Liver (tissue), 9 donors: ENCODE measurements around the gene TMC1. TPM values are rescaled to one million over a fixed set of nuclear protein-coding genes. Genes with fewer than 3 reads are reported as not detected.

Experiments
- DNase-seq: peaks from one replicate; pipeline ENCODE4 v3.0.0-alpha.2; 2017; ENCODE audit warnings: low spot score
- H3K27ac ChIP-seq, 2 donors: one replicate each; pipeline ENCODE4 v1.7.0; 2013; ENCODE audit warnings: inconsistent platforms in 2 of 2, low read length in 2 of 2, control low read depth in 1 of 2, low read depth in 1 of 2, mild to moderate bottlenecking in 1 of 2
- H3K27me3 ChIP-seq, 4 donors: one replicate each; pipeline versions ENCODE4 v1.6.1 to v1.7.0; 2013; ENCODE audit warnings: low read length in 3 of 4, inconsistent platforms in 1 of 4, mild to moderate bottlenecking in 1 of 4, moderate library complexity in 1 of 4; ENCODE audit not compliant: control insufficient read depth in 4 of 4, insufficient read depth in 4 of 4
- H3K36me3 ChIP-seq, 4 donors: one replicate each; pipeline versions ENCODE4 v1.6.1 to v1.7.0; 2013; ENCODE audit warnings: low read length in 3 of 4, mild to moderate bottlenecking in 3 of 4, low read depth in 1 of 4, moderate library complexity in 1 of 4; ENCODE audit not compliant: control insufficient read depth in 4 of 4, insufficient read depth in 3 of 4
- H3K4me1 ChIP-seq, 4 donors: one replicate each; pipeline versions ENCODE4 v1.6.1 to v1.7.0; 2013; ENCODE audit warnings: low read length in 3 of 4, mild to moderate bottlenecking in 3 of 4, moderate library complexity in 1 of 4; ENCODE audit not compliant: control insufficient read depth in 4 of 4, insufficient read depth in 4 of 4
- H3K4me3 ChIP-seq, 3 donors: one replicate each; pipeline versions ENCODE4 v1.6.1 to v1.7.0; 2013; ENCODE audit warnings: low read length in 3 of 3, control low read depth in 1 of 3, low read depth in 1 of 3, mild to moderate bottlenecking in 1 of 3
- H3K9ac ChIP-seq, 2 donors: one replicate each; pipeline ENCODE4 v1.7.0; 2013; ENCODE audit warnings: low read length in 2 of 2, mild to moderate bottlenecking in 2 of 2, moderate library complexity in 2 of 2, control low read depth in 1 of 2, low read depth in 1 of 2
- H3K9me3 ChIP-seq, 4 donors: one replicate each; pipeline versions ENCODE4 v1.6.1 to v1.7.0; 2013; ENCODE audit warnings: low read length in 3 of 4; ENCODE audit not compliant: control insufficient read depth in 4 of 4
- EGR1 ChIP-seq, 2 donors: IDR thresholded peaks; 2 replicates each; pipeline ENCODE4 v1.6.1; 2016 to 2018; ENCODE audit warnings: antibody characterized with exemption in 2 of 2, low read depth in 2 of 2
- FOXA1 ChIP-seq: IDR thresholded peaks from 2 replicates; pipeline ENCODE4 v1.6.1; 2016; ENCODE audit warnings: antibody characterized with exemption
- FOXA2 ChIP-seq: IDR thresholded peaks from 2 replicates; pipeline ENCODE4 v1.6.1; 2016; ENCODE audit warnings: antibody characterized with exemption
- GABPA ChIP-seq, 2 donors: IDR thresholded peaks in 1 of 2; conservative IDR thresholded peaks in 1 of 2; 2 replicates each; pipeline ENCODE4 v1.6.1; 2016; ENCODE audit warnings: antibody characterized with exemption in 2 of 2, mild to moderate bottlenecking in 1 of 2, moderate library complexity in 1 of 2
- HNF4A ChIP-seq, 2 donors: conservative IDR thresholded peaks; 2 replicates each; pipeline ENCODE4 v1.6.1; 2016; ENCODE audit warnings: antibody characterized with exemption in 2 of 2, mild to moderate bottlenecking in 2 of 2
- HNF4G ChIP-seq: IDR thresholded peaks from 2 replicates; pipeline ENCODE4 v1.6.1; 2016; ENCODE audit warnings: antibody characterized with exemption
- JUND ChIP-seq, 2 donors: IDR thresholded peaks; 2 replicates each; pipeline ENCODE4 v1.6.1; 2016; ENCODE audit warnings: antibody characterized with exemption in 2 of 2
- MAX ChIP-seq: IDR thresholded peaks from 2 replicates; pipeline ENCODE4 v1.6.1; 2016; ENCODE audit warnings: antibody characterized with exemption
- NR2F2 ChIP-seq: IDR thresholded peaks from 2 replicates; pipeline ENCODE4 v1.6.1; 2016; ENCODE audit warnings: antibody characterized with exemption
- RXRA ChIP-seq, 2 donors: IDR thresholded peaks; 2 replicates each; pipeline ENCODE4 v1.6.1; 2017 to 2018; ENCODE audit warnings: antibody characterized with exemption in 2 of 2, mild to moderate bottlenecking in 1 of 2
- SP1 ChIP-seq: IDR thresholded peaks from 2 replicates; pipeline ENCODE4 v1.6.1; 2018; ENCODE audit warnings: antibody characterized with exemption, mild to moderate bottlenecking
- TAF1 ChIP-seq: conservative IDR thresholded peaks from 2 replicates; pipeline ENCODE4 v1.6.1; 2016; ENCODE audit warnings: antibody characterized with exemption, mild to moderate bottlenecking
- YY1 ChIP-seq: IDR thresholded peaks from 2 replicates; pipeline ENCODE4 v1.6.1; 2016; ENCODE audit warnings: antibody characterized with exemption, mild to moderate bottlenecking
- WGBS: extraction: QIAGEN DNeasy Blood & Tissue Kit; methylation state at CpG from one replicate; pipeline ENCODE4 v1.1.7; 2013; 5-methylcytosine and 5-hydroxymethylcytosine counted together
- polyA plus RNA-seq, 2 donors: library from polyadenylated mRNA; stranded (reverse) in 1 of 2; unstranded in 1 of 2; fragments of 200-250 nt in 1 of 2; fragments of >200 nt in 1 of 2; fragmentation: Nextera tagmentation in 1 of 2; extraction: Ambion mirVana in 1 of 2; gene quantifications; one replicate each; pipeline versions ENCODE4 v1.2.1 to v1.2.3, GENCODE V29; 2013 to 2015
- total RNA-seq, 2 donors: library from RNA; depleted of rRNA; stranded (reverse); fragments of >200 nt; gene quantifications; one replicate each; pipeline ENCODE4 v1.2.3, GENCODE V29; 2014
- TF ChIP-seq, protein P1 (sequence below): IDR thresholded peaks from 2 replicates; pipeline ENCODE4 v1.6.1; 2016; ENCODE audit warnings: antibody characterized with exemption, mild to moderate bottlenecking
- TF ChIP-seq, protein P2 (sequence below): IDR thresholded peaks from 2 replicates; pipeline ENCODE4 v1.6.1; 2016; ENCODE audit warnings: antibody characterized with exemption
- TF ChIP-seq, protein P3 (sequence below): fragments of 150-350 bp; IDR thresholded peaks from 2 replicates; pipeline ENCODE4 v1.5.1; 2017; ENCODE audit warnings: improper control_type of control experiment, low read depth, low read length; ENCODE audit not compliant: missing input control
- TF ChIP-seq, protein P4 (sequence below): IDR thresholded peaks from 2 replicates; pipeline ENCODE4 v1.6.1; 2016; ENCODE audit warnings: antibody characterized with exemption
- donor health status: healthy.
- donor health status: healthy.
- donor health status: healthy.
- donor health status: healthy.
- donor health status: healthy.

The TMC1 gene
- total and polyA plus RNA-seq, 4 donors = 0.09 TPM; not detected in 3

- Histone ChIP-seq H3K4me1 (peaks cover 0 to 3% (median 0%) of the 10 kb centered on the region in 4 donors), H3K4me3 (no peak overlapping the region), H3K36me3 (no peaks in the 10 kb centered on the region), H3K9ac (no peak overlapping the region), H3K27me3 (no peaks in the 10 kb centered on the region), H3K9me3 (no peaks in the 10 kb centered on the region), H3K27ac (no peak overlapping the region)
- TF ChIP-seq HNF4A (conservative IDR thresholded peaks at IDR 0.05) (no peak), MAX (no peak), FOXA2 (no peak), NR2F2 (no peak), HNF4G (no peak), TAF1 (no peak), JUND (IDR thresholded peaks at IDR 0.05) (no peak), EGR1 (IDR thresholded peaks at IDR 0.05; ENCODE audit: low read depth in 2 of 2) (no peak), YY1 (no peak), SP1 (no peak), RXRA (IDR thresholded peaks at IDR 0.05) (no peak), FOXA1 (no peak), GABPA (IDR thresholded peaks at IDR 0.05 in 1 of 2, conservative IDR thresholded peaks at IDR 0.05 in 1 of 2) (no peak)
- TF ChIP-seq, protein P1, sequence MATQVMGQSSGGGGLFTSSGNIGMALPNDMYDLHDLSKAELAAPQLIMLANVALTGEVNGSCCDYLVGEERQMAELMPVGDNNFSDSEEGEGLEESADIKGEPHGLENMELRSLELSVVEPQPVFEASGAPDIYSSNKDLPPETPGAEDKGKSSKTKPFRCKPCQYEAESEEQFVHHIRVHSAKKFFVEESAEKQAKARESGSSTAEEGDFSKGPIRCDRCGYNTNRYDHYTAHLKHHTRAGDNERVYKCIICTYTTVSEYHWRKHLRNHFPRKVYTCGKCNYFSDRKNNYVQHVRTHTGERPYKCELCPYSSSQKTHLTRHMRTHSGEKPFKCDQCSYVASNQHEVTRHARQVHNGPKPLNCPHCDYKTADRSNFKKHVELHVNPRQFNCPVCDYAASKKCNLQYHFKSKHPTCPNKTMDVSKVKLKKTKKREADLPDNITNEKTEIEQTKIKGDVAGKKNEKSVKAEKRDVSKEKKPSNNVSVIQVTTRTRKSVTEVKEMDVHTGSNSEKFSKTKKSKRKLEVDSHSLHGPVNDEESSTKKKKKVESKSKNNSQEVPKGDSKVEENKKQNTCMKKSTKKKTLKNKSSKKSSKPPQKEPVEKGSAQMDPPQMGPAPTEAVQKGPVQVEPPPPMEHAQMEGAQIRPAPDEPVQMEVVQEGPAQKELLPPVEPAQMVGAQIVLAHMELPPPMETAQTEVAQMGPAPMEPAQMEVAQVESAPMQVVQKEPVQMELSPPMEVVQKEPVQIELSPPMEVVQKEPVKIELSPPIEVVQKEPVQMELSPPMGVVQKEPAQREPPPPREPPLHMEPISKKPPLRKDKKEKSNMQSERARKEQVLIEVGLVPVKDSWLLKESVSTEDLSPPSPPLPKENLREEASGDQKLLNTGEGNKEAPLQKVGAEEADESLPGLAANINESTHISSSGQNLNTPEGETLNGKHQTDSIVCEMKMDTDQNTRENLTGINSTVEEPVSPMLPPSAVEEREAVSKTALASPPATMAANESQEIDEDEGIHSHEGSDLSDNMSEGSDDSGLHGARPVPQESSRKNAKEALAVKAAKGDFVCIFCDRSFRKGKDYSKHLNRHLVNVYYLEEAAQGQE = no peak
- TF ChIP-seq, protein P2, sequence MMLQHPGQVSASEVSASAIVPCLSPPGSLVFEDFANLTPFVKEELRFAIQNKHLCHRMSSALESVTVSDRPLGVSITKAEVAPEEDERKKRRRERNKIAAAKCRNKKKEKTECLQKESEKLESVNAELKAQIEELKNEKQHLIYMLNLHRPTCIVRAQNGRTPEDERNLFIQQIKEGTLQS = no peak
- TF ChIP-seq, protein P3, sequence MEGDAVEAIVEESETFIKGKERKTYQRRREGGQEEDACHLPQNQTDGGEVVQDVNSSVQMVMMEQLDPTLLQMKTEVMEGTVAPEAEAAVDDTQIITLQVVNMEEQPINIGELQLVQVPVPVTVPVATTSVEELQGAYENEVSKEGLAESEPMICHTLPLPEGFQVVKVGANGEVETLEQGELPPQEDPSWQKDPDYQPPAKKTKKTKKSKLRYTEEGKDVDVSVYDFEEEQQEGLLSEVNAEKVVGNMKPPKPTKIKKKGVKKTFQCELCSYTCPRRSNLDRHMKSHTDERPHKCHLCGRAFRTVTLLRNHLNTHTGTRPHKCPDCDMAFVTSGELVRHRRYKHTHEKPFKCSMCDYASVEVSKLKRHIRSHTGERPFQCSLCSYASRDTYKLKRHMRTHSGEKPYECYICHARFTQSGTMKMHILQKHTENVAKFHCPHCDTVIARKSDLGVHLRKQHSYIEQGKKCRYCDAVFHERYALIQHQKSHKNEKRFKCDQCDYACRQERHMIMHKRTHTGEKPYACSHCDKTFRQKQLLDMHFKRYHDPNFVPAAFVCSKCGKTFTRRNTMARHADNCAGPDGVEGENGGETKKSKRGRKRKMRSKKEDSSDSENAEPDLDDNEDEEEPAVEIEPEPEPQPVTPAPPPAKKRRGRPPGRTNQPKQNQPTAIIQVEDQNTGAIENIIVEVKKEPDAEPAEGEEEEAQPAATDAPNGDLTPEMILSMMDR = no peak
- TF ChIP-seq, protein P4, sequence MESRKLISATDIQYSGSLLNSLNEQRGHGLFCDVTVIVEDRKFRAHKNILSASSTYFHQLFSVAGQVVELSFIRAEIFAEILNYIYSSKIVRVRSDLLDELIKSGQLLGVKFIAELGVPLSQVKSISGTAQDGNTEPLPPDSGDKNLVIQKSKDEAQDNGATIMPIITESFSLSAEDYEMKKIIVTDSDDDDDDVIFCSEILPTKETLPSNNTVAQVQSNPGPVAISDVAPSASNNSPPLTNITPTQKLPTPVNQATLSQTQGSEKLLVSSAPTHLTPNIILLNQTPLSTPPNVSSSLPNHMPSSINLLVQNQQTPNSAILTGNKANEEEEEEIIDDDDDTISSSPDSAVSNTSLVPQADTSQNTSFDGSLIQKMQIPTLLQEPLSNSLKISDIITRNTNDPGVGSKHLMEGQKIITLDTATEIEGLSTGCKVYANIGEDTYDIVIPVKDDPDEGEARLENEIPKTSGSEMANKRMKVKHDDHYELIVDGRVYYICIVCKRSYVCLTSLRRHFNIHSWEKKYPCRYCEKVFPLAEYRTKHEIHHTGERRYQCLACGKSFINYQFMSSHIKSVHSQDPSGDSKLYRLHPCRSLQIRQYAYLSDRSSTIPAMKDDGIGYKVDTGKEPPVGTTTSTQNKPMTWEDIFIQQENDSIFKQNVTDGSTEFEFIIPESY = no peak
- 95% methylated on average over 4 of the region's 4 CpGs for WGBS
- no peak for DNase-seq
Measured at GRCh38 chr9:72563806-72564205, 42.4 kb downstream of the TMC1 start.
